Gastroesophageal sphincter (tissue), 4 donors: Measurements from ENCODE around the gene ZNF681. TPM values are rescaled to one million over a fixed set of nuclear protein-coding genes. Genes with fewer than 3 reads are reported as not detected.

Source experiments
- ATAC-seq: fragments of 150-250 bp; one replicate; pipeline ENCODE4 v1.9.1; 2016; ENCODE audit warnings: mild to moderate bottlenecking, moderate library complexity
- H3K27ac ChIP-seq, 4 donors: fragments of 200-600 bp; sonication (generic) in 3 of 4; 1 replicate in 3 of 4; 2 replicates in 1 of 4; pipeline ENCODE4 v1.5.1; 2016 to 2019
- H3K27me3 ChIP-seq: fragments of 200-600 bp; sonication (generic); one replicate; pipeline ENCODE4 v1.5.1; 2019
- H3K36me3 ChIP-seq, 2 donors: fragments of 200-600 bp; sonication (generic); one replicate each; pipeline ENCODE4 v1.5.1; 2019; ENCODE audit warnings: control low read depth in 1 of 2
- H3K4me1 ChIP-seq, 3 donors: fragments of 200-600 bp; sonication (generic); 1 replicate in 2 of 3; 2 replicates in 1 of 3; pipeline ENCODE4 v1.5.1; 2016 to 2019; ENCODE audit warnings: control low read depth in 2 of 3
- H3K4me3 ChIP-seq, 2 donors: fragments of 200-600 bp; sonication (generic); one replicate each; pipeline ENCODE4 v1.5.1; 2019; ENCODE audit warnings: mild to moderate bottlenecking in 1 of 2, moderate library complexity in 1 of 2
- H3K9me3 ChIP-seq, 3 donors: fragments of 200-600 bp; sonication (generic); one replicate each; pipeline ENCODE4 v1.5.1; 2017 to 2019; ENCODE audit warnings: control low read depth in 2 of 3
- EP300 ChIP-seq: sonication (generic); formaldehyde crosslinking; IDR thresholded peaks from one replicate; pipeline ENCODE4 v1.6.1; 2017; ENCODE audit warnings: antibody characterized with exemption, mild to moderate bottlenecking
- POLR2A ChIP-seq, 2 donors: fragments of 450-650 bp; IDR thresholded peaks; one replicate each; pipeline ENCODE4 v1.6.1; 2017; ENCODE audit warnings: antibody characterized with exemption in 2 of 2, mild to moderate bottlenecking in 2 of 2, moderate library complexity in 1 of 2
- POLR2AphosphoS5 ChIP-seq: sonication (generic); formaldehyde crosslinking; IDR thresholded peaks from one replicate; pipeline ENCODE4 v1.6.1; 2017; ENCODE audit warnings: antibody characterized with exemption
- WGBS, 2 donors: methylation state at CpG; one replicate each; pipeline ENCODE4 v1.1.5; 2018; ENCODE audit warnings: low coverage in 1 of 2; 5-methylcytosine and 5-hydroxymethylcytosine counted together
- total RNA-seq, 4 donors: library from RNA; depleted of rRNA; stranded (reverse); fragments of >200 nt; gene quantifications; one replicate each; pipeline ENCODE4 v1.1.0, GENCODE V29; 2016
- TF ChIP-seq, protein P1 (sequence below), 4 experiments: fragments of 200-600 bp in 2 of 4; fragments of 450-650 bp in 2 of 4; sonication (generic) in 1 of 4; IDR thresholded peaks; one replicate each; pipeline ENCODE4 v1.5.1; 2017 to 2019; ENCODE audit warnings: antibody characterized with exemption in 4 of 4, mild to moderate bottlenecking in 2 of 4, moderate library complexity in 2 of 4

Gene ZNF681
- total RNA-seq, 4 donors from 2014 or later: 0.78 to 1.7 (median 0.92) TPM

DNA sequence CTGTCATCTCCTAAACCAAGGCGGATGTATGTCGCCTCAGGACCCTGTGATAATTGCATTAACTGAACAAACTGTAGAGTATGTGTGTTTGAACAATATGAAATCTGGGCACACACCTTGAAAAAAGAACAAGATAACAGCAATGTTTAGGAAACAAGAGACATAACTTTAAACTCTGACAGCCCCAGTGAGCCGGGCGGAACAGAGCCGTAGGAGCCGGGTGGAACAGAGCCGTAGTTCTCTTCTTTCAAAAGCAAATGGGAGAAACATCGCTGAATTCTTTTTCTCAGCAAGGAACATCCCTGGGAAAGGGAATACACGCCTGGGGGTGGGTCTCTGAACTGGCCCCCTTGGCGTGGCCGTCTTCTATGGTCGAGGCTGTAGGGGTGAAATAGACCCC is 39.9 kb downstream of the ZNF681 start:
- no peak for ATAC-seq

DNA sequence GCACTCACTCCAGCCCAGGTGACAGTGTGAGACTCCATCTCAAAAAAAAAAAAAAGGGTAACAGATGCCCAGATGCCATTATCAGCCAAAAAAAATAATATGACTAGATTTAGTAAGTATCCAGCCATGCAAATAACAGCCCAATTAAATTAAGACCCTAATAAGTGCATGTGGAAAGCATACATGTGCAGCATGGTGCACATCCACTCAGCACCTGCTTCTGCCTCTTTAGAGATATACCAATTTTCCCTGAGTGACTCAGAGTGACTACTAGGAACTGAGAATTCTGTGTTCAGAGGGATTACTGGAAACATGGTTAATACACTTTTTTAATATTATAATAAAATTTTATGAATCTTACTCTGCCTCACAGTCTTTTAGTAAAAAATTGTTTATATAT is 41.9 kb downstream of the ZNF681 start:
- no peak for ATAC-seq

More for the DNA sequence above, 39.9 kb downstream of the ZNF681 start:
- no peaks in the 10 kb centered on the region for H3K9me3 ChIP-seq
- no peak overlapping the region for H3K4me3 ChIP-seq
- H3K4me1 ChIP-seq: no peaks in the 10 kb centered on the region
- 0 to 13% methylated on average over 5 to 12 of the region's 12 CpGs for WGBS, 2 donors
- no peak for TF ChIP-seq EP300
- no peak for TF ChIP-seq POLR2AphosphoS5
- TF ChIP-seq, protein P1, sequence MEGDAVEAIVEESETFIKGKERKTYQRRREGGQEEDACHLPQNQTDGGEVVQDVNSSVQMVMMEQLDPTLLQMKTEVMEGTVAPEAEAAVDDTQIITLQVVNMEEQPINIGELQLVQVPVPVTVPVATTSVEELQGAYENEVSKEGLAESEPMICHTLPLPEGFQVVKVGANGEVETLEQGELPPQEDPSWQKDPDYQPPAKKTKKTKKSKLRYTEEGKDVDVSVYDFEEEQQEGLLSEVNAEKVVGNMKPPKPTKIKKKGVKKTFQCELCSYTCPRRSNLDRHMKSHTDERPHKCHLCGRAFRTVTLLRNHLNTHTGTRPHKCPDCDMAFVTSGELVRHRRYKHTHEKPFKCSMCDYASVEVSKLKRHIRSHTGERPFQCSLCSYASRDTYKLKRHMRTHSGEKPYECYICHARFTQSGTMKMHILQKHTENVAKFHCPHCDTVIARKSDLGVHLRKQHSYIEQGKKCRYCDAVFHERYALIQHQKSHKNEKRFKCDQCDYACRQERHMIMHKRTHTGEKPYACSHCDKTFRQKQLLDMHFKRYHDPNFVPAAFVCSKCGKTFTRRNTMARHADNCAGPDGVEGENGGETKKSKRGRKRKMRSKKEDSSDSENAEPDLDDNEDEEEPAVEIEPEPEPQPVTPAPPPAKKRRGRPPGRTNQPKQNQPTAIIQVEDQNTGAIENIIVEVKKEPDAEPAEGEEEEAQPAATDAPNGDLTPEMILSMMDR (IDR thresholded peaks at IDR 0.05): no peak
- H3K27me3 ChIP-seq: peaks cover 18% of the 10 kb centered on the region
- no peaks in the 10 kb centered on the region for H3K36me3 ChIP-seq
- no peak overlapping the region for H3K27ac ChIP-seq

DNA sequence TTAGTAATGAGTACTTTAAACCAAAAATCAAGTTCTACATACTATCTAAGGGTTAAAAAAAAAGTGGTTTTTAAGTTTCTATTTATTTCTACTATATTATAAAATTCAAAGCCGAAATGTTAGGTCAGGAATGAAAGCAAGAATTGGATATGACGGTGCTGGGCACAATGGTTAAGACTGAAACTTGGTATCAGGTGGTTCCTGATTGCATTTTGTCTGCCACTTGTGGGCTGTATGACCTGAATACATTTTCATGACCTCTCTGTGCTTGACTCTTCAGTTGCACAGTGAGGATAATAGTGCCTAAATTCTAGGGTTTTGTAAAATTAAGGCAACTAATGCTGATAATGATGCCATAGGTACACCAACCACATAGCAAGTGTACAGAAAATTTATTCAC is 49.3 kb downstream of the ZNF681 start:
- Histone ChIP-seq H3K9me3 (no peaks in the 10 kb centered on the region), H3K4me1 (no peaks in the 10 kb centered on the region), H3K27me3 (no peaks in the 10 kb centered on the region), H3K27ac (no peak overlapping the region), H3K36me3 (no peaks in the 10 kb centered on the region), H3K4me3 (no peak overlapping the region)
- no peak for TF ChIP-seq EP300
- TF ChIP-seq, protein P1 (IDR thresholded peaks at IDR 0.05): no peak
- TF ChIP-seq POLR2AphosphoS5: no peak
- TF ChIP-seq POLR2A (IDR thresholded peaks at IDR 0.05): no peak
- WGBS, 2 donors: 35 to 45% methylated on average over 2 of the region's 2 CpGs
- ATAC-seq: no peak

More for the DNA sequence above, 41.9 kb downstream of the ZNF681 start:
- no peak overlapping the region for H3K27ac ChIP-seq
- no peaks in the 10 kb centered on the region for H3K9me3 ChIP-seq
- H3K4me3 ChIP-seq: no peak overlapping the region
- H3K36me3 ChIP-seq: no peaks in the 10 kb centered on the region
- no peaks in the 10 kb centered on the region for H3K4me1 ChIP-seq
- peaks cover 18% of the 10 kb centered on the region for H3K27me3 ChIP-seq
- TF ChIP-seq POLR2AphosphoS5: no peak
- TF ChIP-seq, protein P1 (IDR thresholded peaks at IDR 0.05): no peak
- TF ChIP-seq POLR2A (IDR thresholded peaks at IDR 0.05): no peak
- TF ChIP-seq EP300: no peak

DNA sequence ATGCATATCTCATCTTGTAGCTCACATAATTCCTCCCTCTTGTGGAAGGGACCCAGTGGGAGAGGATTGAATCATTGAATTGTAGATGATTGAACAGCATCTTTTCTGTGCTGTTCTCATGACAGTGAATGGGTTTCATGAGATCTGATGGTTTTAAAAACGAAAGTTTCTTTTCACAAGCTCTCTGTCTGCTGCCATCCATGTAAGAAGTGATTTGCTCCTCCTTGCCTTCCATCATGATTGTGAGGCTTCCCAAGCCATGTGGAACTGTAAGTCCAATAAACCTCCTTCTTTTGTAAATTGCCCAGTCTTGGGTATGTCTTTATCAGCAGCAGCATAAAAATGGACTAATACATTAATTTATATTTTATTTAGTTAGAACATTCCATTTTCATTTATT is 52.0 kb downstream of the ZNF681 start:
- 89 to 90% methylated on average over 1 of the region's 1 CpG for WGBS, 2 donors
- H3K9me3 ChIP-seq: no peaks in the 10 kb centered on the region
- no peak for ATAC-seq
- TF ChIP-seq POLR2A (IDR thresholded peaks at IDR 0.05): no peak
- TF ChIP-seq POLR2AphosphoS5: no peak
- TF ChIP-seq EP300: no peak
- TF ChIP-seq, protein P1 (IDR thresholded peaks at IDR 0.05): no peak
- H3K4me3 ChIP-seq: no peak overlapping the region
- no peaks in the 10 kb centered on the region for H3K27me3 ChIP-seq
- no peaks in the 10 kb centered on the region for H3K4me1 ChIP-seq
- no peaks in the 10 kb centered on the region for H3K36me3 ChIP-seq
- no peak overlapping the region for H3K27ac ChIP-seq

DNA sequence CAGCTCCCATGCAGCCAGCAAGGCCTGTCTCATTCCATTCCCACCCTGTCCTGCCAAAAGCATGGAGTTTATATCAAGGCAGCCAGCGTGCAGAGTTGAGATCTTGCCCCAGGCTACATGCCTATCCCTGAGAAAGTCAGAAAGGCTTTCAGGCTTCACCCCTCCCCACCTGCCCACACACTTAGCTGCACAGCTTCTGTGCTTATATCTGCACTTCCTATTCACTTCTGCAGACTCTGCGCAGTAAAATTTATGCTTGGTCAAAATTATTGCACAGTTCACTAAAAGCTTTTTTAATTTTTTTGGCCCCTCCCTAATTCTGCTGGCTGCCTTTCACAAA is 59.2 kb downstream of the ZNF681 start:
- H3K27ac ChIP-seq: no peak overlapping the region
- TF ChIP-seq, protein P1 (IDR thresholded peaks at IDR 0.05): no peak
- H3K36me3 ChIP-seq: no peaks in the 10 kb centered on the region
- WGBS, 2 donors: 67 to 80% methylated on average over 1 of the region's 2 CpGs
- H3K4me3 ChIP-seq: no peak overlapping the region
- H3K4me1 ChIP-seq: no peaks in the 10 kb centered on the region
- no peak for ATAC-seq
- no peaks in the 10 kb centered on the region for H3K9me3 ChIP-seq
- H3K27me3 ChIP-seq: no peaks in the 10 kb centered on the region
